C4-2B (cell line): ENCODE measurements around the gene CD84.

Experiments used
- ZFX ChIP-seq: fragments of 450-650 bp; IDR thresholded peaks from 2 replicates; pipeline ENCODE4 v1.6.1; 2017
- TF ChIP-seq, protein P1 (sequence below): fragments of 450-650 bp; conservative IDR thresholded peaks from 2 replicates; pipeline ENCODE4 v1.5.1; 2017; ENCODE audit warnings: mild to moderate bottlenecking

DNA sequence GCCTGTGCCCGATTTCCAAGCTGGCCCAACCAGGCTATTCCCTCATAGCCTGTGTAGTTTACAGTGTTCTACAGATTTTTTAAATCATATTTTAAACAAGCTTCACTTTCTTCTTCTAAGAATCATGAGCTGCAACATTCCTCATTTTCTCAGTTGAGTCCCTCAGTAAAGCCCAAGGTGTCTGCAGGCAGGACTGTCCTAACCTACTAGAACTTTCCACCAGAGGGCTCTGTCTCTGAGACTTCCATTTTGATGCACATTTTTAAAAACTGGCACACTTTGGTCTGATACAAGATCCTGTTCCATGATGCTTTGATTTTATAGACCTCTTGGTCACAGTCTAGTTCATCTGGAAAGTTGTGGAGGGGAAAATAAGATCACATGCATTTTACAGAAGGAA, 34.6 kb downstream of the CD84 start:
- TF ChIP-seq, protein P1, sequence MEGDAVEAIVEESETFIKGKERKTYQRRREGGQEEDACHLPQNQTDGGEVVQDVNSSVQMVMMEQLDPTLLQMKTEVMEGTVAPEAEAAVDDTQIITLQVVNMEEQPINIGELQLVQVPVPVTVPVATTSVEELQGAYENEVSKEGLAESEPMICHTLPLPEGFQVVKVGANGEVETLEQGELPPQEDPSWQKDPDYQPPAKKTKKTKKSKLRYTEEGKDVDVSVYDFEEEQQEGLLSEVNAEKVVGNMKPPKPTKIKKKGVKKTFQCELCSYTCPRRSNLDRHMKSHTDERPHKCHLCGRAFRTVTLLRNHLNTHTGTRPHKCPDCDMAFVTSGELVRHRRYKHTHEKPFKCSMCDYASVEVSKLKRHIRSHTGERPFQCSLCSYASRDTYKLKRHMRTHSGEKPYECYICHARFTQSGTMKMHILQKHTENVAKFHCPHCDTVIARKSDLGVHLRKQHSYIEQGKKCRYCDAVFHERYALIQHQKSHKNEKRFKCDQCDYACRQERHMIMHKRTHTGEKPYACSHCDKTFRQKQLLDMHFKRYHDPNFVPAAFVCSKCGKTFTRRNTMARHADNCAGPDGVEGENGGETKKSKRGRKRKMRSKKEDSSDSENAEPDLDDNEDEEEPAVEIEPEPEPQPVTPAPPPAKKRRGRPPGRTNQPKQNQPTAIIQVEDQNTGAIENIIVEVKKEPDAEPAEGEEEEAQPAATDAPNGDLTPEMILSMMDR: peak; percentile 55
- TF ChIP-seq ZFX: no peak
